Measurements from ENCODE around the gene CST3.

- no peak for TF ChIP-seq CTCF (IDR thresholded peaks at IDR 0.05; ENCODE audit: insufficient read depth, low read length)
- no peak for TF ChIP-seq GABPA (IDR thresholded peaks at IDR 0.05; ENCODE audit: low read depth)
- no peak for TF ChIP-seq POLR2AphosphoS5 (IDR thresholded peaks at IDR 0.05; ENCODE audit: low read depth)
These were observed 35.5 kb downstream of the CST3 start for GRCh38 chr20:23602241-23602640.
